ENCODE results near the gene SAFB.

DNA sequence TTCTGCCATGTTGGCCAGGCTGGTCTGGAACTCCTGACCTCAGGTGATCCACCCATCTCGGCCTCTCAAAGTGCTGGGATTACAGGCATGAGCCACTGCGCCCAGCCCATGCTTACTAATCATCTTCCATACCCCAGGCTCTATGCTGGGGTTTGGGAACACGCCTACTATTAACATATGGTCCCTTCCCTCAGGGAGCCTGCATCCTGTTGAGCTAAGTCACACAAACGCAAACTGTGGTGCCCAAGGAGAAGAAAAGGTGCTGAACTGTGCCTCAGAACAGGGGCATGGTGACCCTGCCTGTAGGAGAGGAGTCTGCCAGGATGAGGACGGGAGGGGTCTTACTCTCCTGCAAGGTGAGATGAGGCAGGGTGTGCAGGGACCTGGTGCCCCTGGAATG lies 51.8 kb downstream of the SAFB start:
- TF ChIP-seq, protein P1, sequence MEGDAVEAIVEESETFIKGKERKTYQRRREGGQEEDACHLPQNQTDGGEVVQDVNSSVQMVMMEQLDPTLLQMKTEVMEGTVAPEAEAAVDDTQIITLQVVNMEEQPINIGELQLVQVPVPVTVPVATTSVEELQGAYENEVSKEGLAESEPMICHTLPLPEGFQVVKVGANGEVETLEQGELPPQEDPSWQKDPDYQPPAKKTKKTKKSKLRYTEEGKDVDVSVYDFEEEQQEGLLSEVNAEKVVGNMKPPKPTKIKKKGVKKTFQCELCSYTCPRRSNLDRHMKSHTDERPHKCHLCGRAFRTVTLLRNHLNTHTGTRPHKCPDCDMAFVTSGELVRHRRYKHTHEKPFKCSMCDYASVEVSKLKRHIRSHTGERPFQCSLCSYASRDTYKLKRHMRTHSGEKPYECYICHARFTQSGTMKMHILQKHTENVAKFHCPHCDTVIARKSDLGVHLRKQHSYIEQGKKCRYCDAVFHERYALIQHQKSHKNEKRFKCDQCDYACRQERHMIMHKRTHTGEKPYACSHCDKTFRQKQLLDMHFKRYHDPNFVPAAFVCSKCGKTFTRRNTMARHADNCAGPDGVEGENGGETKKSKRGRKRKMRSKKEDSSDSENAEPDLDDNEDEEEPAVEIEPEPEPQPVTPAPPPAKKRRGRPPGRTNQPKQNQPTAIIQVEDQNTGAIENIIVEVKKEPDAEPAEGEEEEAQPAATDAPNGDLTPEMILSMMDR (IDR thresholded peaks at IDR 0.05), result no peak
- no peak for TF ChIP-seq POLR2A (IDR thresholded peaks at IDR 0.05)

Measured in ovary (tissue), 3 donors.